ENCODE results near the gene PCDH9.
"Not testable (repeated sequence)": the region's sequence is repeated elsewhere in the genome, so short reads cannot be mapped to it uniquely, and the experiment has no call there.

Gene PCDH9

DNA sequence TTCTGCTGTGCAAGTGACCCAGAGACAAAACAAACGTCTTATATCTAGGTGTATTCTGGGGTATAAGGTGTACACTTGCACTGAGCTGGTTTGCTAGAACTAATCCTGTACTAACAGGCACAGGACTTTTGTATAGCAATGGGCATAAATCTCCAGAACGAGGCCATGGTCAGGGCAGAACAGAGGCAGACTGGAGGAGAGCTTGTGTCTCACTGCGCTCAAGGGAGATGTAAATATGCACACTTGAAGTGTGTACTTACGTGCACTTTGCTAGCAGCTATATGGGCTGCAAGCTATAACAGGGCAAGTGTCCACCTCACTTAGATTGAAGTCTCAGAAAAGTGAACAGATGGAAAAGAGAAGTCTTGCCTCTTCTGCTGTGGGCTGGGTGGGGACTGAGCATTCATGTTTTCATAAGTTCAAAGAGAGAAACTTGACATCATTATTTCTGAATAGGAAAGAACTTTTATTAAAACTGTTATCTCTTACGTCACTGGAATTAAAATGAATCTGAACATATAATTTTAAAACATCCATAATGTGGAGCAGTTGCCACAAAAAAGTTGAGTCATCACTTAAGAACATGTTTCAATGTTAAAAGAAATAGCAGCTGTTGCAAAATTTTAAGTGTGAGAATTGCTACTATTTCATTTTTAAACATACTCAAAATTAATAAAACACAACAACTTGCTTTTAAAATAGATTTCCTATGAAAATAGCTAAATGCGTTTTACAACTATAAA is 888.3 kb downstream of the PCDH9 start:
- DNase-seq (ENCODE audit: low read depth), result no peak

DNA sequence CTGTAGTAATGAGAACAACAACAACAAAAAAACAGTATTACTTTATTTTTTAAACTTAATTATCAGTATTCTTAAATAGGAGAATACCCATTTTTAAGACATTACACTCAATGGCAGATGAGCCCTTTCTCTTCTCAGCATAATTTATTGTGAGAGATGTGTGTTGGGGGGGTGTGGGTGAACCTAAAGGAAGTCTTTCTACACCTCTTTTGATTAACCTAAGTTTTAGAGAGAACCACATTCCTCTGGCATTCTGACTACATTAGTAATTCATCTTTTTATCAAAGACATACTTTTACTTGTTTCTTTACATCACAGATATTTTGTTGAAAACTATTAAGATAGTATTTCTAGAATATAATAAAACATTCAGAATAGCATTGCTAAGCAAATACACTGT is 890.9 kb downstream of the PCDH9 start:
- DNase-seq (ENCODE audit: low read depth), result no peak

DNA sequence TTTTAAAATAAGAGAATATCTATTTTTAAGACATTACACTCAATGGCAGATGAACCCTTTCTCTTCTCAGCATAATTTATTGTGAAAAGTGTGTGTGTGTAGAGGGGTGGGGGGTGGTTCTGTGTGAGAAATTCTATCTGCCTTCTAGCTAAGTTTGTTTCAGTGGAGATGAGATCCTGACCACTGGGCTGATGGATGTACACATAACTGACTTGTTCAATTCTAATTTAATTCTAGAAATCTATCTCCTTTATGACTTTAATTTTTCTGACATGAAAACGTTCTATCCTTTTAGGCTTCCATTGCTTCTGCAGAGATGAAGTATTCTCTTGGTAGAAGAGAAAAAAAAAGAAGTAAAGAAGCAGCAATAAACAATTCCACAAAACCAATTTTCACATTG is 891.6 kb downstream of the PCDH9 start:
- DNase-seq (ENCODE audit: low read depth), result no peak

DNA sequence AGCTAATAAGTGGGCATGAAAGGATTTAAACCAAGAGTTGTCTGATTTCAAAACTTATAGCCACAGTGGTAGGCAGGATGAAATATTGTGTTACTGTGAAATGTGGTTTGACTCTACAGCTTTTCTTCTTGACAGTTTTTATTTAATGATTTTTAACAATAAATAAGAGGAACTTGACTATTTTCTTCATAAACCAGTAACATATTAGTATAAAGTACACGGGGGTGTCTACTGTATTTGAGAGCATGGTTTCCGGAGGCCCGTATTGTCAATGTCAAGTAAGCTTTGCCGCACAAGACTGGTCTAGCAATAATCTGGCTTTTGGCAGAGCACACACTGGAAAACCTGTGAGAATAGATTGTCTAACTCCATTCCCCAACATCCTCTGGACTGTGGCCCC is 894.5 kb downstream of the PCDH9 start:
- no peak for DNase-seq (ENCODE audit: low read depth)

DNA sequence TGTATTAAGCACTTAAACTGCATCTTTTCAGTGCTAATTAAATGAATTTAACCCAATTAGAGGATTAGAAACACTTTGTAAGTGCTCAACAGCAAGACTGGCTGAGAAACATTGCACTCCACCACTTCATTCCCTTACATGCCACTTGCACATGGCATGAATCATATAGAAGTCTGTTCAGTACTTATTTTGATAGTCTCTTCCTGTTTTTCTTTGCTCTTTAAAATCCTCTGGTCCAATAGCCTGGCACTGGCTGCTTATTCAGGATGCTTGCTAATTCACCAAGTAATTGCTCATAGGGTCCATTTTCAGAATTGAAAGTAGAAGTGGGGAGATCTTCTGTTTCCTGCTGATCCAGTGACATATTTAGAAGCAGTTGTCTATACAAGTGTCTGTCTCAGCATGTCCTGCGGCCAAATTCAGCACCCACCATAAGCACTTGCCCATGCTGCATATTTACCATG is 900.1 kb downstream of the PCDH9 start:
- no peak for DNase-seq (ENCODE audit: low read depth)

DNA sequence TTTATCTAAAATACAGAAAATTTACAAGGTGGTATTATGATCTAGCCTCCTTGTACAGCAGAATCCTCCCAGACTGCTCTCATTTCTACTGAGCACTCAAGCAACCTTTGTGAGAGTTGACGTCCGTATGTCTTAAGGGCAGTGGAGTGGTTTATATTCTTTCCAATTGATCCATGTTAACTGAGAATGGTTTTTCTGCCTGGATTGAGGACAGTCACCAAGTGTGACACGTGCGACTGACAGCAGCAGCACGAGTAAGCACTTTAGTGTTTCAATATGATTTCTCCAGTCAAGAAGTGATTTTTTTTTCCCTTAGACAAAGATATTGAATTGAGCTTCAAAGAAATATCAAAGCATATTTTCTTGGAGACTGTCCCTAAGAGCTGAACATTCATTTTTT is 901.7 kb downstream of the PCDH9 start:
- no peak for DNase-seq (ENCODE audit: low read depth)

DNA sequence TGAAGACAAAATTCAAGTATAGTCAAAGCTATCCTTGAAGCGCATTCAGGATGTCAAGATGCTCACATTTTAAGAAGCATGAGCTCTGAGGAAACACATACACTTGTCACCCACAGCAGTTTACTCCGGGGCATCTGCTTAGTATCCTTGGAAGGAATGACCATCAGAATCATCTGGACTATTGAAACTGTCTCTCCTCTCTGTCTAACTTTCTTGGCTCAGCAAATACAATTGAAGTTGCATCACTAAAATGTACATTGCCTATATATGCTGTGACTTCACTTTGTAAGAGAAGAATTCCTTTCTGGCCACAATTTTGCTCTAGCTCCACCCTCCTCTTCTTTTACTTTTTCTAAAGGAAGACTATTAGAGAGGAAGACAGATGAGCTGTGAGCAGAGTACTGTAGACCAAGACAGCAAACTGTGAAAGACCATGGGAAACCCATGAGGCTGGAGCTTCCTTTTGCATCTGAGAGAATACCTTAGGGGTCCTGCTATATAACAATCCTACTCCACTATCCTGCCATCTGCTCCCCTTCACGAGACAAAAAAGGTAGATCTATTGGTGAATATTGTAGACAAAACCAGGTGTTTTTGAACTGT is 906.3 kb downstream of the PCDH9 start:
- no peak for DNase-seq (ENCODE audit: low read depth)

DNA sequence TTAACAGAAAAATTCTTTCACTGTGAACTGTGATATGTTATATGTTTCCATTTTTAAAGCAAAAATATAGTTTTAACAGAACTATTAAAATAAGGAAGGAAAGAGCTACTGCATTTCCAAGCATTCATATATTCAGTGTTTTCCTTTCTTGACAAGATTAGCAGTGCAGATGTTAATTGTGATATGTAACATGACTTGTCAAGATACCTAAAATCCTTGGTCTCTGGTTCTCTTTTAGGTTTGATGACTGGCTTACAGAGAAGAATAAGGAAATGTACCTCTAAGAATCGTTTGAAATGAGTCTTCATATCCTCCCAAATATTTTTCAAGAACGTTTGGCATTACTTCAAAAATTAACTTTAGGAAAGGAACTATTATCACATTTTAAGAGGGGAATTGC is 907.2 kb downstream of the PCDH9 start:
- DNase-seq (ENCODE audit: low read depth), result no peak

DNA sequence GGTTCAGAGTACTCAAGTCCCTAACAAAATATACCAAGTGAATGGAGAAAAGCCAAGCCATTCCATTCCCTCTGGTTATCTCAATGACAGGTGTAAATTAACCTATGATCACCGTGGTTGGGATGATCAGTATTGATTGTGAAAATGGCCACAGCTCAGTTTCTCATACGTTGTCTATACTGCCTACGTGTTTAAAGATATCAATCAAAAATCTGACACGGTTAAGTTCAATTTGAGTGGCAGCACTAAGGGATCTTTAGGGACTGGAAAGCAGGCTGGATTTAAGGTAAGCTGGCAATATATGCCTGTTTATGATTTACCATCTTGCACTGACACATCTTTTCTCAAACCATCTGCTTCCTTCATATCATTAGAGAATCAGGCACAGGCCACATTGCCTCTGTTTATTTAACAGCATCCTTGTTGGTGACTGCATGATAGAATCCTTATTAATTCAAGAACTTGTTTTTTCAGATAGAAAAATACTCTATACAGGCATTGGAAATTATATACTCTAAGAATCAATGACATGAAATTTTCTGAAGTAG is 907.9 kb downstream of the PCDH9 start:
- no peak for DNase-seq (ENCODE audit: low read depth)

DNA sequence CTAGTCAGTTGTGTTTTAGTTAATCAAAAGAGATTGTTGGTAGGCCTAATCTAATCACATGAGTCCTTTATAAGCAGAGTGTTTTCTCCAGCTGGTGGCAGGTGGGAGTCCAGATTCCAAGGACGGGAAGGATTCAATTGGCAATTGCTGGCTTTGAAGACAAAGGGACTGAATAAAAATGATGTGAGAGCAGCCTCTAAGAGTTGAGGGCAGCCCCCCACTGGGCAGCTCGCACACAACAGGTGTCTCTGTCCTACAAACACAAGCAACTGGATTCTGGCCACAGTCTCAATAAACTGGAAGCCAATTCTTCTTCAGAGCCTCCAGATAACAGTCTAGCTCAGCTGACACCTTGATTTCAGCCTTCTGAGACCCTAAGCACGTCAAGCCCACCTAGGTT is 915.2 kb downstream of the PCDH9 start:
- no peak for DNase-seq (ENCODE audit: low read depth)

DNA sequence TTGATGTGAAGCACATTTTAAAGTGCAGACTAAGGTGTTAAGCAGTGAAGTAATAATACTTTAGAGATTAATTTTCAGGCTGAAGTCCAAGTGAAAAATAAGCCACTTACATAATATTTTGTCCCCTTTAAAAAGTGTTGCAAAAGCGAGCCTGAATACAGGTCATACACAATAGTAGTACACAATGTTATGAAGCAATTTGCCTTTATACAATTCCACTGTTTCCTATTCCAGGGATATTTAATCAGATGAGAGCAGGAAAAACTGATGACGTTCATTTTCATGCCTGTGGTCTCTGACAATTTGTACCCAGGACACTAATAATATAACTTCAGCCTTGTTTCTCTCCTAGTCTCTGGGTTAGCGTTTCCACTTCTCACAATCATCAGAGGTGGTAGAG is 916.7 kb downstream of the PCDH9 start:
- DNase-seq (ENCODE audit: low read depth), result no peak

DNA sequence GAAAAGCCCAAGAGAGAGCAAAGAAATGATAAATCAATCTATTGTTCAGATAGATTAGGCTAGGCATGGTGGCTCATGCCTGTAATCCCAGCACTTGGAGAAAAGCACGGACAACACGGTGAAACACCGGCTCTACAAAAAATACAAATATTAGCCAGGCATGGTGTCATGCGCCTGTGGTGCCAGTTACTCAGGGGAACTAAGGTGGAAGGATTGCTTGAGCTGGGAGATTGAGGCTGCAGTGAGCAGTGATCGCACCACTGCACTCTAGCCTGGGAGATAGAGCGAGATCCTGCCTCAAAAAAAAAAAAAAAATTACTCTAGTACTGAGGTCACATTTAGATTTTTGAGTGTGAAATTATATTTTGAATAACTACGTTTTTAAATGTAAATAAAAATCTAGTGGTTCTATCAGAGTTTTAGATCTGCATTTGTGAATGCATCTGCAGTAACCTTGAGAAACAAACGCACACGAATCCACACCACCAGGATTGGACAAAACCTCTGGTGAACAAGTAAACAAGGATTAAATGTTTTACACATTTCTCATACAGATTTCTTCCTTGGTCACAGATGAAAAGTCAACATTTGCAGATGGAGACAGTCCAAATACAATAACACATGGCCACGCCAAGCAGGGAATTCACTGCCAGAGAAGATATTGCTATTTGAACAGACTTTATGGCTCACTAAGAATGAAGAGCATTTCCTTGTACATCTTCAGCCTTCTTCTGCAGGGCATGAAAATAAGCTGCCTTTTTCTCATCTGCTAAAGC is 917.6 kb downstream of the PCDH9 start:
- peak; percentile 84 for DNase-seq (ENCODE audit: low read depth)

DNA sequence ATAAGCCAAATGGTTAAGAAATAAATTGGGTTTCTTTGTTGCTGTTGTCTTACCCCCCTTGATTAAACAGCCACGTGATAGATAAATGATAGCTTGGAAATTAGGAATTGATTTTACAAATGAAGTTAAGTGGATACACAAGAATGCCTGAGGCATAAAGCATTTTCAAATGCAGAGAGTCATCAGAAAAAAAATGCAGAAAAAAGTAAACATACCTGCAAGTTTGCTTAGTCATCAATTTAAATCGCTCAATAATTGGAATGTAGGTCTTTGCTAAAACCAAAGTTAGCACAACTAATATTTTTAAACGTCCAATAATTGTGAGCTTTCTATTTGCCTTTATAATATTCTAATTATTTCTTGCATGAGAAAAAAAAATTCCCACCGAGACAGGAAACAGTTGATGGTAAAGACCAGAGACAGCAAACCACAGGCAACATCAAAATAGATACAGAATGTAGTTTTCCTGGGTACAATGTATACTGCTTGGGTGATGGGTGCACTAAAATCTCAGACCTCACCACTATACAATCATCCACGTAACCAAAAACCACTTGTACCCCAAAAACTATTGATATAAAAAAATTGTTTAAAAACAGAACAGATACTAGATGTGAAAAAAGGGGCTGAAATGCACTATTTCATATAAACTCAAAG is 924.0 kb downstream of the PCDH9 start:
- no peak for DNase-seq (ENCODE audit: low read depth)

DNA sequence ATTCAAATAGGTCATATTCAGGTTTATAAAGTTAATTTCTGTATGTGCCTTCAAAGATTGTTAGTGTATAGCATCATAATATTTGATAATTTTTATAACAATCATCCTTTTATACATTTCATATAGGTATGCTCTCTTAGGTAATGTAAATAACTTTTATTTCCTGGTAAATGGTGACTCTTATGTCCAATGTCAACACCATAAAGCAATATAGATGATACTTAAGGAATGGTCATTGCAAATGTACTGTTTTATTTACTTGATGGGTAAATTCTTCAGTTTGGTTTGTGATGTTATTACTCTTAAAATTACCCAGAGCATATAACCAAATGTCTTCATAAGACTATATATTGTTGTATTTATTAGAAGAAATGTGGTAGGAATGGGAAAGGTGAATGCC is 928.7 kb downstream of the PCDH9 start:
- no peak for DNase-seq (ENCODE audit: low read depth)

DNA sequence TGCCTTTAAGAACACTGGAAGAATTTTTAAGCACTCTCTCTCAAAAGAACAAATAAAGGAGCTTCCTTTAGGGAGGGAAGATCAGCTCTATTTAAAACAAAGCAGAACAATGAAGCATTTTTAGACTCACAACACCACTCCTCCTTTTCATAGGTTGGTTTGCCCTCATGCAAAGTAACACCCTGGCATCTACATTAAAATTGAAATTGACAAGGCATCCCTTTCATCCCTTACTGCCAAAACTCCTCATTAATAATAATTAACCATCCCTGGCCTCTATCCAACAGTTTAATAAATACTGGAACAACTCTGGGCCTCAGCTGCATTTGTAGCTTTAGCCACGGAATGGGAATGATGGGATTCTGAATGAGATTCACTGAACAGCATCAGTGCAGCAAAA is 929.1 kb downstream of the PCDH9 start:
- DNase-seq (ENCODE audit: low read depth), result no peak

DNA sequence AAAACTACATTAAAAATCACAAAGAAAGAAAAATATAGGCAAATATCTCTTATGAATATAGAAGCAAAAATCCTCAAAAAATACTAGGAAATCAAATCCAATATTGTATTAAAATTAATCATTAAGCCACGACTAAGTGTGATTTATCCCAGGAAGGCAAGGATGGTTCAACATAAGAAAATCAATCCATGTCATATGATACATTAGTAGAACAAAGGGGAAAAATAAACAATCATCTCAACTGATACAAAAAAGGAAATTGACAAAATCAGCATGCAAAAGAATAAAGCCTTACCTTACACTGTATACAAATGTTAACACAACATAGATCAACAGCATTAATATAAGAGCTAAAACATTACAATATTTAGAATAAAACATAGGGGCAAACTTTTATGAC is 933.3 kb downstream of the PCDH9 start:
- DNase-seq (ENCODE audit: low read depth), result no peak

DNA sequence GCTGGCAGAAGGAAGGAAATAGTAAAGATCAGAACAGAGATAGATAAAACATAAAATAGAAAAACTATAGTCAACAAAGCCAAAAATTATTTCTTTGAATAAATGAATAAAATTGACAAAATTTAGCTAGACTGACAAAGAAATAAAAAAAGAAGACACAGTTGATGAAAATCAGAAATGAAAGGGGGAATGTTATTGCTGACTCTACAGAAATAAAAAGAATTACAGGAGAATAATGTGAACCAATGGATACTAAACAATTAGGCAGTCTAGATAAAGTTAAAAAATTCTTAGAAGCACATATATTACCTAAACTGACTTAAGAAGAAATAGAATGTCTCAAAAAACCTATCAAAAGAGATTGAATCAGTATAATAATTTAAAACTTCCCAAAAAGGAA is 933.8 kb downstream of the PCDH9 start:
- DNase-seq (ENCODE audit: low read depth), result no peak

DNA sequence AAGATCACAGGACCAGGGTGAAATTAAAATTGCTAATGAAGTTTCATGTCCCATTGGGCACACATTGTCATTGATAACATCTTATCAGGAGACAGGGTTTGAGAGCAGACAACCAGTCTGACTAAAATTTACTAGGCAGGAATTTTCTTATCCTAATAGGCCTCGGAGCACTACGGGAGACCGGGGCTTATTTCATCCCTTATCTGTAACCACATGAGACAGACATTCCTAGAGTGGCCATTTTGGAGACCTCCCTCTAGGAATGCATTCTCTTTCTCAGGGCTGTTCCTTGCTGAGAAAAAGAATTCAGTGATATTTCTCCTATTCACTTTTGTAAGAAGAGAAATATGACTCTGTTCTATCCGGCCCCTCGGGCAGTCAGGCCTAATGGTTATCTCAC is 943.3 kb downstream of the PCDH9 start:
- not testable (repeated sequence) for DNase-seq (ENCODE audit: low read depth)

DNA sequence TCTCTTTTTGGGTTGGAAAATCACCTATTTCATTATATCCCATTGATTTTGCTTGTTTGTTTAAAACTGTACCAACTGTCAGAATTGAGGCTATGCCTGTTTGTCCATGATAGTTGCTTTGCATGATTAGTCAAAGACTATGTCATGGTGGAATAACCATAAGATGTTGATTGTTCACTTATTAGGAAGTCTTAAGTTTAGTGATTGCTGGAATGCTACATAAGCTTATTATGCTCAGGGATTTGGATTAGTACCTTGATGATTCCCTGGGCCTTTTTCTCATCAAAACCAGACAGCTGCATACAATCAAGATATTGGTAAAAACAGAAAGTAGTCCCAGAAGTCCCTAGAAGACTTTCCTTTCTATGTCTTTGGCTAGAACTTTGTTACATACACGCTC is 954.7 kb downstream of the PCDH9 start:
- DNase-seq (ENCODE audit: low read depth), result no peak

DNA sequence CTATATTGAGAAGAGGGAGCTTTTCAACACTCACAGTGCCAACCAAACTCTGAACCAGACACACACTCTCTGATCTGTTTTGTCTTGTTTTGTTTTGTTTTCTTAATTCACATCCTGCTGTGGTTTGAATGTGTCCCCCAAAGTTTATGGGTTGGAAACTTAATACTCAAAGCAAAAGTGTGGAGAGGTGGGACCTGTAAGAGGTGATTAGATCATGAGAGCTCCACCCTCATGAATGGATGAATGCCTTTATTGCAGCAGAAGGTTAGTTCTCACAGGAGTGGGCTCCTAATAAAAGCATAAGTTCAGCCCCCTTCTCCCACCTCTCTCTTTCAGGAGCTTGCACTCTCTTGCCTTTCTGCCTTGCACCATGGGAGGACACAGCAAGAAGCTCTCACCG is 957.1 kb downstream of the PCDH9 start:
- DNase-seq (ENCODE audit: low read depth), result no peak

DNA sequence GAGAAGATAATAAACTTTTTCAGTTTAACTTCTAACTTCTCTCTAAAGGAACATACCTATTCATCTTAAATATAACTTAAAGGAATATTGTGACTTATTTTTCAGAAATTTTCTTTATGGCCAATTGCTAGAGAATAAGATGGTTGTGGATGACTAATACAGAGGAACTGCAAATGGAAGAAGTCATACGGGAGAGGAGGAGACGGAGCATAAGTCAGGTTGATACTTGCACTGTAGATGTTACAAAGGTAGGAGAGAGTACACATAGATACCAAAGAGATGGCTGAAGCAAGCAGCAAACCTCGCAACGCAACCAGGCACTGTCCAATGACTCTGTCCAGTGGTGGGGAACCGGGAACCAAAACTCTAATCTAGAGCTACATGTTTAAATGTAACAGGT is 963.4 kb downstream of the PCDH9 start:
- no peak for DNase-seq (ENCODE audit: low read depth)

DNA sequence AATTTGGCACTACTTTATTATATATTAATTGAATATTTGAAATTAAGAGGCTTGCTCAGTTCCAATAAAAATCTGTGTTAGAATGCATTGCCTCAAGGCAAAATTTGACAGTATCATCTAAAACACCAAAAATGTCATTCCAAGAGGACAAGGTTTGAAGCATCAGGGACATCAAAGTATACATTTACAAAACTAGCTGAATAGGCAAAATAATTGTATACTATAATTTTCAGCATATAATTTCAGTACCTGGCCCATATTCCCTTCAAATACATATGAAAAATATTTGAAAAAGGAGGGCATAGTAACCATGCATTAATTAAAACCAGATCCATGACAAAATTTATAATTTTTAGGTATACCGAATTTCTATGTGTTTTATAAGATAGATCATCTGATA is 963.8 kb downstream of the PCDH9 start:
- DNase-seq (ENCODE audit: low read depth), result no peak
